HepG2 (cell line): ENCODE results near the gene HNRNPM. TPM values are rescaled to one million over a fixed set of nuclear protein-coding genes. Genes with fewer than 3 reads are reported as not detected.
A peak's percentile ranks its signal among the peaks of the same experiment; 100 is the strongest.

Experiments used
- ADNP ChIP-seq: sonication (generic); formaldehyde crosslinking; IDR thresholded peaks from 2 replicates; pipeline ENCODE4 v1.4.0; 2020; ENCODE audit warnings: missing genetic modification reagents
- ATAD3A ChIP-seq: sonication (generic); formaldehyde crosslinking; IDR thresholded peaks from 2 replicates; pipeline ENCODE4 v1.4.0; 2020; ENCODE audit warnings: missing genetic modification reagents
- CENPT ChIP-seq: sonication (generic); formaldehyde crosslinking; IDR thresholded peaks from 2 replicates; pipeline ENCODE4 v1.8.0; 2022; ENCODE audit warnings: low read depth, mild to moderate bottlenecking, moderate library complexity, missing genetic modification reagents
- FOXO4 ChIP-seq: sonication (generic); formaldehyde crosslinking; conservative IDR thresholded peaks from 2 replicates; pipeline ENCODE4 v1.8.1; 2023; ENCODE audit warnings: missing genetic modification reagents
- GTF3A ChIP-seq: sonication (generic); formaldehyde crosslinking; conservative IDR thresholded peaks from 2 replicates; pipeline ENCODE4 v1.4.0; 2020; ENCODE audit warnings: mild to moderate bottlenecking, missing genetic modification reagents
- HDAC2 ChIP-seq: sonication (generic); formaldehyde crosslinking; IDR thresholded peaks from 2 replicates; pipeline ENCODE4 v1.4.0; 2020; ENCODE audit warnings: missing genetic modification reagents
- HOXA7 ChIP-seq: sonication (generic); formaldehyde crosslinking; IDR thresholded peaks from 2 replicates; pipeline ENCODE4 v1.8.1; 2022; ENCODE audit warnings: mild to moderate bottlenecking, missing genetic modification reagents, moderate library complexity
- IKZF1 ChIP-seq: fragments of 450-650 bp; IDR thresholded peaks from 2 replicates; pipeline ENCODE4 v1.7.1; 2016
- KDM3A ChIP-seq: IDR thresholded peaks from 2 replicates; pipeline ENCODE4 v1.6.1; 2018; ENCODE audit warnings: low read depth, missing compliant biosample characterization
- MED1 ChIP-seq: sonication (generic); formaldehyde crosslinking; IDR thresholded peaks from 2 replicates; pipeline ENCODE4 v1.4.0; 2020; ENCODE audit warnings: missing genetic modification reagents
- MEIS1 ChIP-seq: sonication (generic); formaldehyde crosslinking; IDR thresholded peaks from 2 replicates; pipeline ENCODE4 v1.9.0; 2021; ENCODE audit warnings: mild to moderate bottlenecking, missing genetic modification reagents, moderate library complexity, borderline replicate concordance
- NFYC ChIP-seq: IDR thresholded peaks from 2 replicates; pipeline ENCODE4 v1.6.1; 2016; ENCODE audit warnings: missing genetic modification reagents, missing compliant biosample characterization
- SP1 ChIP-seq, 2 experiments: fragments of 450-650 bp in 1 of 2; sonication (generic) in 1 of 2; formaldehyde crosslinking in 1 of 2; IDR thresholded peaks; 2 replicates each; pipeline versions ENCODE4 v1.4.0 to v1.6.1; 2016 to 2020; ENCODE audit warnings: missing genetic modification reagents in 1 of 2
- SP2 ChIP-seq: sonication (generic); formaldehyde crosslinking; IDR thresholded peaks from 2 replicates; pipeline ENCODE4 v1.5.1; 2020; ENCODE audit warnings: mild to moderate bottlenecking, missing genetic modification reagents
- STAT5B ChIP-seq: sonication (generic); formaldehyde crosslinking; IDR thresholded peaks from 2 replicates; pipeline ENCODE4 v1.4.0; 2020; ENCODE audit warnings: missing genetic modification reagents
- TMF1 ChIP-seq: sonication (generic); formaldehyde crosslinking; IDR thresholded peaks from 2 replicates; pipeline ENCODE4 v1.8.1; 2022; ENCODE audit warnings: low read depth, missing genetic modification reagents
- ZBTB1 ChIP-seq: sonication (generic); formaldehyde crosslinking; IDR thresholded peaks from 2 replicates; pipeline ENCODE4 v1.4.0; 2020; ENCODE audit warnings: missing genetic modification reagents, borderline replicate concordance
- ZMYM2 ChIP-seq: sonication (generic); formaldehyde crosslinking; IDR thresholded peaks from 2 replicates; pipeline ENCODE4 v1.8.0; 2022; ENCODE audit warnings: mild to moderate bottlenecking, missing genetic modification reagents
- ZNF552 ChIP-seq: sonication (generic); formaldehyde crosslinking; IDR thresholded peaks from 2 replicates; pipeline ENCODE4 v1.9.0; 2022; ENCODE audit warnings: missing genetic modification reagents, mild to moderate bottlenecking, borderline replicate concordance
- ZNF569 ChIP-seq: sonication (generic); formaldehyde crosslinking; IDR thresholded peaks from 2 replicates; pipeline ENCODE4 v1.5.0; 2020; ENCODE audit warnings: mild to moderate bottlenecking, missing genetic modification reagents, moderate library complexity, borderline replicate concordance
- ZNF619 ChIP-seq: sonication (generic); formaldehyde crosslinking; IDR thresholded peaks from 2 replicates; pipeline ENCODE4 v1.4.0; 2020; ENCODE audit warnings: mild to moderate bottlenecking, missing genetic modification reagents
- ZNF839 ChIP-seq: sonication (generic); formaldehyde crosslinking; IDR thresholded peaks from 2 replicates; pipeline ENCODE4 v1.4.0; 2020; ENCODE audit warnings: missing genetic modification reagents, mild to moderate bottlenecking, borderline replicate concordance
- polyA plus RNA-seq, 8 experiments: library from polyadenylated mRNA; depleted of rRNA in 3 of 8; stranded (reverse) in 7 of 8; unstranded in 1 of 8; fragments of >200 nt; fragmentation: Illumina TruSeq in 4 of 8; extraction: Trizol in 4 of 8; gene quantifications; 2 replicates each; pipeline versions ENCODE4 v1.2.1 to v1.2.3, GENCODE V29; 2011 to 2016; ENCODE audit warnings: low read depth in 4 of 8, missing spikeins in 1 of 8, mixed read lengths in 1 of 8; ENCODE audit not compliant: insufficient read depth in 1 of 8
- total RNA-seq, 5 experiments: library from RNA; depleted of rRNA; stranded (reverse); fragments of >200 nt; fragmentation: Illumina TruSeq; extraction: Trizol; gene quantifications; 2 replicates each; pipeline ENCODE4 v1.2.3, GENCODE V29; 2016; ENCODE audit warnings: low read depth in 1 of 5
- TF ChIP-seq, protein P1 (sequence below): sonication (generic); formaldehyde crosslinking; IDR thresholded peaks from 2 replicates; pipeline ENCODE4 v1.4.0; 2020; ENCODE audit warnings: missing genetic modification reagents
- TF ChIP-seq, protein P2 (sequence below): sonication (generic); formaldehyde crosslinking; IDR thresholded peaks from 2 replicates; pipeline ENCODE4 v1.4.0; 2020; ENCODE audit warnings: missing genetic modification reagents

The HNRNPM gene
- total and polyA plus RNA-seq, 2 of the 13 experiments (the other 11 are each of a cell fraction or from before 2014, with no cell fraction given) = 56.7 to 102 TPM

DNA sequence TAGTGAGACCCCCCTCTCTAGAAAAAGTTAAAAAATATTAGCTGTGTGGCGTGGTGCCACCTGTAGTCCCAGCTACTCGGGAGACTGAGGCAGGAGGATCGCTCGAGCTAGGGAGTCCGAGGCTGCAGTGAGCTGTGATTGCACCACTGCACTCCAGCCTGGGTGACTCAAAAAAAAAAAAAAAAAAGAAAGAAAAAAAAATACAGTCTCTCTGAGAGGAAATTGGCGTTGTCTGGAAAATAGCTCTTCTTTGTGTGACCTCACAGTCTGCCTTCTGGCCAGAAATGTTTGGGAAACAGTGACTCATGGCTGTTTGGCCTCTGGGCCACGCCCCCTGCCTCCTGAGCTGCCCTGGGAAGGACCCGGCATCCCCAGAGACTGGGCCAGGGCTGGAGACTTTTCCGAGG lies 21.0 kb upstream of the HNRNPM start (continued):
- no peak for TF ChIP-seq CENPT (CRISPR knock-in tag)
- TF ChIP-seq IKZF1 = no peak
- TF ChIP-seq KDM3A (CRISPR knock-in tag) = 0 out of 2 replicates have a peak, but pooled peaks have one; percentile 56
- no peak for TF ChIP-seq ZNF839 (CRISPR knock-in tag)
- no peak for TF ChIP-seq GTF3A (CRISPR knock-in tag)
- TF ChIP-seq ATAD3A (CRISPR knock-in tag) = no peak
- TF ChIP-seq ADNP (CRISPR knock-in tag) = no peak
- no peak for TF ChIP-seq STAT5B (CRISPR knock-in tag)
- TF ChIP-seq, protein P1, sequence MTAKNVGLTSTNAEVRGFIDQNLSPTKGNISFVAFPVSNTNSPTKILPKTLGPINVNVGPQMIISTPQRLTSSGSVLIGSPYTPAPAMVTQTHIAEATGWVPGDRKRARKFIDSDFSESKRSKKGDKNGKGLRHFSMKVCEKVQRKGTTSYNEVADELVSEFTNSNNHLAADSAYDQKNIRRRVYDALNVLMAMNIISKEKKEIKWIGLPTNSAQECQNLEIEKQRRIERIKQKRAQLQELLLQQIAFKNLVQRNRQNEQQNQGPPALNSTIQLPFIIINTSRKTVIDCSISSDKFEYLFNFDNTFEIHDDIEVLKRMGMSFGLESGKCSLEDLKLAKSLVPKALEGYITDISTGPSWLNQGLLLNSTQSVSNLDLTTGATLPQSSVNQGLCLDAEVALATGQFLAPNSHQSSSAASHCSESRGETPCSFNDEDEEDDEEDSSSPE (CRISPR knock-in tag) = no peak
- TF ChIP-seq FOXO4 (CRISPR knock-in tag) = no peak
- no peak for TF ChIP-seq TMF1
- TF ChIP-seq ZMYM2 (CRISPR knock-in tag) = 0 out of 2 replicates have a peak, but pooled peaks have one; percentile 42
- TF ChIP-seq MED1 (CRISPR knock-in tag) = 0 out of 2 replicates have a peak, but pooled peaks have one; percentile 52
- no peak for TF ChIP-seq HOXA7 (CRISPR knock-in tag)
- no peak for TF ChIP-seq ZNF619
- TF ChIP-seq ZBTB1 (CRISPR knock-in tag) = no peak
- no peak for TF ChIP-seq SP2 (CRISPR knock-in tag)
- peak; percentile 22; the same call in 1 of the 2 replicates for TF ChIP-seq HDAC2 (CRISPR knock-in tag)
- no peak for TF ChIP-seq MEIS1
- TF ChIP-seq SP1 (IDR thresholded peaks at IDR 0.05) = no peak
- peak; percentile 76 for TF ChIP-seq SP1 (CRISPR knock-in tag; IDR thresholded peaks at IDR 0.05)
- TF ChIP-seq, protein P2, sequence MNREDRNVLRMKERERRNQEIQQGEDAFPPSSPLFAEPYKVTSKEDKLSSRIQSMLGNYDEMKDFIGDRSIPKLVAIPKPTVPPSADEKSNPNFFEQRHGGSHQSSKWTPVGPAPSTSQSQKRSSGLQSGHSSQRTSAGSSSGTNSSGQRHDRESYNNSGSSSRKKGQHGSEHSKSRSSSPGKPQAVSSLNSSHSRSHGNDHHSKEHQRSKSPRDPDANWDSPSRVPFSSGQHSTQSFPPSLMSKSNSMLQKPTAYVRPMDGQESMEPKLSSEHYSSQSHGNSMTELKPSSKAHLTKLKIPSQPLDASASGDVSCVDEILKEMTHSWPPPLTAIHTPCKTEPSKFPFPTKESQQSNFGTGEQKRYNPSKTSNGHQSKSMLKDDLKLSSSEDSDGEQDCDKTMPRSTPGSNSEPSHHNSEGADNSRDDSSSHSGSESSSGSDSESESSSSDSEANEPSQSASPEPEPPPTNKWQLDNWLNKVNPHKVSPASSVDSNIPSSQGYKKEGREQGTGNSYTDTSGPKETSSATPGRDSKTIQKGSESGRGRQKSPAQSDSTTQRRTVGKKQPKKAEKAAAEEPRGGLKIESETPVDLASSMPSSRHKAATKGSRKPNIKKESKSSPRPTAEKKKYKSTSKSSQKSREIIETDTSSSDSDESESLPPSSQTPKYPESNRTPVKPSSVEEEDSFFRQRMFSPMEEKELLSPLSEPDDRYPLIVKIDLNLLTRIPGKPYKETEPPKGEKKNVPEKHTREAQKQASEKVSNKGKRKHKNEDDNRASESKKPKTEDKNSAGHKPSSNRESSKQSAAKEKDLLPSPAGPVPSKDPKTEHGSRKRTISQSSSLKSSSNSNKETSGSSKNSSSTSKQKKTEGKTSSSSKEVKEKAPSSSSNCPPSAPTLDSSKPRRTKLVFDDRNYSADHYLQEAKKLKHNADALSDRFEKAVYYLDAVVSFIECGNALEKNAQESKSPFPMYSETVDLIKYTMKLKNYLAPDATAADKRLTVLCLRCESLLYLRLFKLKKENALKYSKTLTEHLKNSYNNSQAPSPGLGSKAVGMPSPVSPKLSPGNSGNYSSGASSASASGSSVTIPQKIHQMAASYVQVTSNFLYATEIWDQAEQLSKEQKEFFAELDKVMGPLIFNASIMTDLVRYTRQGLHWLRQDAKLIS = no peak
- no peak for TF ChIP-seq ZNF552 (CRISPR knock-in tag)
- TF ChIP-seq NFYC (CRISPR knock-in tag) = no peak
- no peak for TF ChIP-seq ZNF569
